ENCODE data around the gene MGAT3. TPM values are rescaled to one million over a fixed set of nuclear protein-coding genes. Genes with fewer than 3 reads are reported as not detected.

MGAT3 gene
- polyA plus RNA-seq, 2 donors, result 0.28 to 0.36 TPM

GRCh38 chr22:39426380-39427043 is 30.3 kb upstream of the MGAT3 start:
- H3K36me3 ChIP-seq (ENCODE audit: control insufficient read depth in 2 of 2, insufficient read depth in 2 of 2, low read length in 1 of 2), result peaks cover 7 to 48% of the 10 kb centered on the region in 2 donors
- no peaks in the 10 kb centered on the region for H3K4me1 ChIP-seq (ENCODE audit: control insufficient read depth in 2 of 2, insufficient read depth in 2 of 2, low read length in 1 of 2)
- WGBS, 2 donors, result 94 to 95% methylated on average over 20 of the region's 20 CpGs
- no peaks in the 10 kb centered on the region for H3K27me3 ChIP-seq (ENCODE audit: control insufficient read depth in 1 of 2, insufficient read depth in 2 of 2, low read length in 2 of 2)
- H3K27ac ChIP-seq (ENCODE audit: low read depth in 2 of 2, low read length in 1 of 2), result no peak overlapping the region
- H3K4me3 ChIP-seq (ENCODE audit: low read depth in 1 of 2, low read length in 2 of 2), result no peak overlapping the region
- no peaks in the 10 kb centered on the region for H3K9me3 ChIP-seq (ENCODE audit: control insufficient read depth in 2 of 2, insufficient read depth in 1 of 2, low read depth in 1 of 2, low read length in 1 of 2)

DNA sequence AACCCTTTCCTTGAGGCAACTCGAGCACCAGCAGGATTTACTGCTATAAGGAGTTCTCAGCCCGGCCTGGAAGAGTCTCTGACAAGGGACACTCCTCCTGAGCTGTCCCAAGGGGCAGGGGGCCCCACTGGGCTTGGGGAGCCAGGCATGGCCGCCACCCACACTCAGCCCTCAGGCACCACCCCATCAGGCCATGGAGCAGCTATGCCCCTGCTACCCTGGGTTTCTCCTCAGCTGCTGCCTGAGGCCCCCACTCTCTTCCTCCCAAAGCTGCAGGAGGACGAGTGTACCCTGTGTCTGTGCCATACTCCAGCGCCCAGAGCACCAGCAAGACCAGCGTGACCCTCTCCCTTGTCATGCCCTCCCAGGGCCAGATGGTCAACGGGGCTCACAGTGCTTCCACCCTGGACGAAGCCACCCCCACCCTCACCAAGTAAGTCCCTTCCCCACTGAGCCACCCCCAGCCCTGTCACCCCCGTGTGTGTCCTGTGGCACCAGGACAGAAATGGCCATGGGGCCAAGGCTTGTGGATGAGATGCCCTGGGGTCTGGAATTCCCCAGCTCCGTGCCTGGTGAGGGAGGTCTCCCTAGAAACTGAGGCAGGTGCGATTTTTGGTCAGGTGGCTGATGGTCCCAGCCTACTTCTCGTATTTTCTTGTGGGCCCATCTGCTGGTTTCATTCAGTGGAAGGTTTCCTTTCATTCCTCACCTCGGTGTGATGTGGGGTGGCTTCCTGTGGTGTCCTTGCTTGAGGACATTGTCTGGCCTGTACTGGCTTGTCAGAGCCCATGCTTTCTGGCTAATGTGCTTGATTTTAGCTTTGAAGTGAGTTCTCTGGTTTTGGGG is 28.8 kb upstream of the MGAT3 start:
- H3K27ac ChIP-seq (ENCODE audit: low read depth in 2 of 2, low read length in 1 of 2), result no peak overlapping the region
- no peaks in the 10 kb centered on the region for H3K27me3 ChIP-seq (ENCODE audit: control insufficient read depth in 1 of 2, insufficient read depth in 2 of 2, low read length in 2 of 2)
- peaks cover 0 to 48% of the 10 kb centered on the region in 2 donors for H3K36me3 ChIP-seq (ENCODE audit: control insufficient read depth in 2 of 2, insufficient read depth in 2 of 2, low read length in 1 of 2)
- peaks cover 0 to 3% of the 10 kb centered on the region in 2 donors for H3K4me1 ChIP-seq (ENCODE audit: control insufficient read depth in 2 of 2, insufficient read depth in 2 of 2, low read length in 1 of 2)
- 83 to 86% methylated on average over 13 of the region's 13 CpGs for WGBS, 2 donors
- H3K9me3 ChIP-seq (ENCODE audit: control insufficient read depth in 2 of 2, insufficient read depth in 1 of 2, low read depth in 1 of 2, low read length in 1 of 2), result no peaks in the 10 kb centered on the region
- no peak overlapping the region for H3K4me3 ChIP-seq (ENCODE audit: low read depth in 1 of 2, low read length in 2 of 2)

DNA sequence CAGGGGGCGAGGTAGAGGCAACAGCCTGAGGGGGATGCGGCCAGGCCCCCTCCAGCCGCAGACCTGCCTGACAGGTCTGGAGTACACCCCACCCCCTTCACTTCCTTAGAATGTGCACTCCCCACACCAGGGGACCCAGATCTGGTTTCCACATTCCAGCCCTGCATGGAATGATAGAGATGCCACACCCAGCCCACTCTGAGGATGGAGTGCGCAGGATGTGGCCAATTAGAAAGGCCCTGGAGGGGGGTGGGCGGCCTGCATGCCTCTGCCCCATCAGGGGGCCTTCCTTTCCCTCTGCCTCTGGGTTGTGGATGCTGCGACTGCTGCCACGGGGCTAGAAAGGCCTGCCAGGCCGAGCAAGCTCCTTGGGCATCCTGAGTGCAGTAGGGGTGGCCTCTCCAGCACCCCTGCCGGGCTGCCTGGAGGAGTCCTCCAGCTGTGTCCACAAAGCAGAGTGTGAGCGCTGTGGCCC is 28.2 kb upstream of the MGAT3 start:
- Histone ChIP-seq H3K4me1 (ENCODE audit: control insufficient read depth in 2 of 2, insufficient read depth in 2 of 2, low read length in 1 of 2) (peaks cover 0 to 3% of the 10 kb centered on the region in 2 donors), H3K27ac (ENCODE audit: low read depth in 2 of 2, low read length in 1 of 2) (no peak overlapping the region), H3K27me3 (ENCODE audit: control insufficient read depth in 1 of 2, insufficient read depth in 2 of 2, low read length in 2 of 2) (no peaks in the 10 kb centered on the region), H3K36me3 (ENCODE audit: control insufficient read depth in 2 of 2, insufficient read depth in 2 of 2, low read length in 1 of 2) (peaks cover 0 to 48% of the 10 kb centered on the region in 2 donors), H3K9me3 (ENCODE audit: control insufficient read depth in 2 of 2, insufficient read depth in 1 of 2, low read depth in 1 of 2, low read length in 1 of 2) (no peaks in the 10 kb centered on the region), H3K4me3 (ENCODE audit: low read depth in 1 of 2, low read length in 2 of 2) (no peak overlapping the region)
- 82 to 89% methylated on average over 10 of the region's 10 CpGs for WGBS, 2 donors

DNA sequence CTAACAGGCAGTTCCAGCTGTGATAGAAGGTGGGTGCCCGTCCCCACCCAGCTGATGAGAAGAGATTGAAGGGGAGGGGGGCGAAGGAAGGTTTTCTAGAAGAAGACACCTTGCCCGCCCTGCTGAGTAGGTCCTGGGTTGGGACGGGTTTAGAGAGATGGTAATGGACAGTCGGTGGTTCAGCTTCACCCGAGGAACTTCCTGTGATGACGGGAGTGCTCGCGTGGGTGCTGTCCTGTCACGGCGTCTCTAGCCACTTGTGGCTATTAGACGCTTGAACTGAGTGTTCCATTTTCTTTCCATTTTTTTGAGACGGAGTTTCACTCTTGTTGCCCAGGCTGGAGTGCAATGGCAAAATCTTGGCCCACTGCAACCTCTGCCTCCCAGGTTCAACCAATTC is 27.6 kb upstream of the MGAT3 start:
- Histone ChIP-seq H3K4me3 (ENCODE audit: low read depth in 1 of 2, low read length in 2 of 2) (no peak overlapping the region), H3K27ac (ENCODE audit: low read depth in 2 of 2, low read length in 1 of 2) (no peak overlapping the region), H3K4me1 (ENCODE audit: control insufficient read depth in 2 of 2, insufficient read depth in 2 of 2, low read length in 1 of 2) (peaks cover 0 to 3% of the 10 kb centered on the region in 2 donors), H3K36me3 (ENCODE audit: control insufficient read depth in 2 of 2, insufficient read depth in 2 of 2, low read length in 1 of 2) (peaks cover 0 to 52% of the 10 kb centered on the region in 2 donors), H3K9me3 (ENCODE audit: control insufficient read depth in 2 of 2, insufficient read depth in 1 of 2, low read depth in 1 of 2, low read length in 1 of 2) (no peaks in the 10 kb centered on the region), H3K27me3 (ENCODE audit: control insufficient read depth in 1 of 2, insufficient read depth in 2 of 2, low read length in 2 of 2) (no peaks in the 10 kb centered on the region)
- 90 to 93% methylated on average over 13 of the region's 13 CpGs for WGBS, 2 donors

- Histone ChIP-seq H3K27me3 (ENCODE audit: control insufficient read depth in 1 of 2, insufficient read depth in 2 of 2, low read length in 2 of 2) (no peaks in the 10 kb centered on the region), H3K9me3 (ENCODE audit: control insufficient read depth in 2 of 2, insufficient read depth in 1 of 2, low read depth in 1 of 2, low read length in 1 of 2) (no peaks in the 10 kb centered on the region), H3K4me3 (ENCODE audit: low read depth in 1 of 2, low read length in 2 of 2) (no peak overlapping the region), H3K4me1 (ENCODE audit: control insufficient read depth in 2 of 2, insufficient read depth in 2 of 2, low read length in 1 of 2) (peaks cover 0 to 3% of the 10 kb centered on the region in 2 donors), H3K27ac (ENCODE audit: low read depth in 2 of 2, low read length in 1 of 2) (no peak overlapping the region), H3K36me3 (ENCODE audit: control insufficient read depth in 2 of 2, insufficient read depth in 2 of 2, low read length in 1 of 2) (peaks cover 0 to 52% of the 10 kb centered on the region in 2 donors)
- WGBS, 2 donors, result 87 to 89% methylated on average over 27 of the region's 27 CpGs
Observed at GRCh38 chr22:39429916-39430575, 26.8 kb upstream of the MGAT3 start.

DNA sequence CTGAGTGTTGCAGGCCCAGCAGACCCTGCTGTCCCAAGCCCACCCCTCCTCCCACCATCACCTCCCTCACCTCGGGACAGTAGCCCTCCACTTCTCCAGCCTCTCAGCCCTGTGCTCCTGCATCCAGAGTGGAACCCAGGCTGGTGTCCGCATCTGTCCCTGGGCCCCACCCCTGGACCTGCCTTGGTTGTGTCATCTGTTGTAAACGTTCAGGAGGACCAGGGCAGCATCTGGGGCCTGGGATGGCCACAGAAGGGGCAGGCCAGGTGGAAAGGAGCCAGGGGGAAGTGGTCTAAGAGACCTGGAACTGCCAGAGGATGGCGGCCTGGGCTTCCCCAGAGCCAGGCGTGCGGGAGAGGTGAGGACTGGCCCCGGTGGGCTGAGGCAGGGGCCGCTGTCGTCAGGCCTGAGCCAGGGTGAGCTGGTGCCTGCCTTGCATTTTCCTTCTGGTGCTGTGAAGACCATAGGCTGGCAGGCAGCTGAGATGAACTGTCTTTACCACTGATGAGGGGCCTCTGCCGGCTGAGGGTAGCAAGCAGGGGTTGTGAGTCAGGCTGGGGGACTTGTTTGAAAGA is 26.1 kb upstream of the MGAT3 start:
- no peaks in the 10 kb centered on the region for H3K9me3 ChIP-seq (ENCODE audit: control insufficient read depth in 2 of 2, insufficient read depth in 1 of 2, low read depth in 1 of 2, low read length in 1 of 2)
- H3K36me3 ChIP-seq (ENCODE audit: control insufficient read depth in 2 of 2, insufficient read depth in 2 of 2, low read length in 1 of 2), result peaks cover 0 to 52% of the 10 kb centered on the region in 2 donors
- WGBS, 2 donors, result 80 to 81% methylated on average over 10 of the region's 10 CpGs

GRCh38 chr22:39431216-39431801 is 25.5 kb upstream of the MGAT3 start:
- H3K27ac ChIP-seq (ENCODE audit: low read depth in 2 of 2, low read length in 1 of 2), result peak overlapping the region; percentile 20 to 59
- peaks cover 0 to 3% of the 10 kb centered on the region in 2 donors for H3K4me1 ChIP-seq (ENCODE audit: control insufficient read depth in 2 of 2, insufficient read depth in 2 of 2, low read length in 1 of 2)
- H3K36me3 ChIP-seq (ENCODE audit: control insufficient read depth in 2 of 2, insufficient read depth in 2 of 2, low read length in 1 of 2), result peaks cover 0 to 48% of the 10 kb centered on the region in 2 donors
- H3K27me3 ChIP-seq (ENCODE audit: control insufficient read depth in 1 of 2, insufficient read depth in 2 of 2, low read length in 2 of 2), result no peaks in the 10 kb centered on the region
- H3K4me3 ChIP-seq (ENCODE audit: low read depth in 1 of 2, low read length in 2 of 2), result no peak overlapping the region
- no peaks in the 10 kb centered on the region for H3K9me3 ChIP-seq (ENCODE audit: control insufficient read depth in 2 of 2, insufficient read depth in 1 of 2, low read depth in 1 of 2, low read length in 1 of 2)
- 75 to 81% methylated on average over 11 of the region's 11 CpGs for WGBS, 2 donors

More for the DNA sequence above, 26.1 kb upstream of the MGAT3 start:
- Histone ChIP-seq H3K4me3 (ENCODE audit: low read depth in 1 of 2, low read length in 2 of 2) (no peak overlapping the region), H3K27ac (ENCODE audit: low read depth in 2 of 2, low read length in 1 of 2) (peak overlapping the region in 1 of 2 donors; percentile 59), H3K27me3 (ENCODE audit: control insufficient read depth in 1 of 2, insufficient read depth in 2 of 2, low read length in 2 of 2) (no peaks in the 10 kb centered on the region), H3K4me1 (ENCODE audit: control insufficient read depth in 2 of 2, insufficient read depth in 2 of 2, low read length in 1 of 2) (peaks cover 0 to 3% of the 10 kb centered on the region in 2 donors)

DNA sequence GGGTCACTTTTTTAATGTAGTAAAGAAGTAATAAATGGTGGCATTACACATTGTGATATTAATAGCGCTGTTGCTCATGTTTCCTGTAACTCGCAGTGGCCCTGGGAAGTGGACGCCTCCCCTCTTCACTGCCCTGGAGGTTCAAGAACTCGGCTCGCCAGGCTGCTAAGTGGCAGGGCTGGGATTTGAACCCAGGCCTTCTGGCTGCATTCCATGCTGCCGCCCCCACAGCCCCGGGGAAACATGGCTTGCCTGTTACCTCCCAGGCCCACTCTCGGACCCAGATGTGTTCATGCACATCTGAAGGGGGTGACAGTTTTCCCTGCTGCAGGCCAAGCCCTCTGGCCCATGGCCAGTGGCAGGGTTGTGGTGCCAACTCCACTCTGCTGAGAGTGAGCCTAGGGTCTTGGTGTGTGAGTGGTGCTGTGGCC is 25.0 kb upstream of the MGAT3 start:
- WGBS, 2 donors, result 61 to 63% methylated on average over 8 of the region's 8 CpGs
- Histone ChIP-seq H3K27ac (ENCODE audit: low read depth in 2 of 2, low read length in 1 of 2) (peak overlapping the region; percentile 21 to 63), H3K9me3 (ENCODE audit: control insufficient read depth in 2 of 2, insufficient read depth in 1 of 2, low read depth in 1 of 2, low read length in 1 of 2) (no peaks in the 10 kb centered on the region), H3K4me3 (ENCODE audit: low read depth in 1 of 2, low read length in 2 of 2) (no peak overlapping the region), H3K36me3 (ENCODE audit: control insufficient read depth in 2 of 2, insufficient read depth in 2 of 2, low read length in 1 of 2) (peaks cover 0 to 44% of the 10 kb centered on the region in 2 donors), H3K4me1 (ENCODE audit: control insufficient read depth in 2 of 2, insufficient read depth in 2 of 2, low read length in 1 of 2) (peaks cover 0 to 3% of the 10 kb centered on the region in 2 donors), H3K27me3 (ENCODE audit: control insufficient read depth in 1 of 2, insufficient read depth in 2 of 2, low read length in 2 of 2) (no peaks in the 10 kb centered on the region)

DNA sequence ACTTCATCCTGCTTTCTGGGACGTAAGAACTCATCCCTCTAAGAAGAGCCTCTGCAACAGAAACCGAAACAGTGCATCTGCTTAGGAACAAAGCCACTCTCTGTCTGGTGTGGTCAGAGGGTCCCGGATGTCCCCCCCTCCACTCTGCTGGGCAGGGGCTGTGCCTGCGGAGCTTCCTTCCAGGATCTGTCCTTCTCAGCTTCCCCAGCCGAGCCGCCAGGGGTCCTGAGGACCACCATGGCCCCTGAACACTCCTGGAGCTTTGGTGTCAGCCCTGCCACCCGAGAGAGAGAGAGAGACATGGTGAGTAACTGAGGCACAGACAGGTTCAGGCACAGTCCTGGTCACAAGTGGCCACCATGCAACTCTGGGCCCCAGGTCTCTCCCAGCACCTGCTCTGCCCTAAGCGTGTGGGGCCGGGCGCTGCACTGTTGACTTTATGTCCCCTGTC is 24.4 kb upstream of the MGAT3 start:
- Histone ChIP-seq H3K36me3 (ENCODE audit: control insufficient read depth in 2 of 2, insufficient read depth in 2 of 2, low read length in 1 of 2) (peaks cover 0 to 39% of the 10 kb centered on the region in 2 donors), H3K9me3 (ENCODE audit: control insufficient read depth in 2 of 2, insufficient read depth in 1 of 2, low read depth in 1 of 2, low read length in 1 of 2) (no peaks in the 10 kb centered on the region), H3K4me1 (ENCODE audit: control insufficient read depth in 2 of 2, insufficient read depth in 2 of 2, low read length in 1 of 2) (peaks cover under 1 to 7% of the 10 kb centered on the region in 2 donors), H3K4me3 (ENCODE audit: low read depth in 1 of 2, low read length in 2 of 2) (no peak overlapping the region), H3K27me3 (ENCODE audit: control insufficient read depth in 1 of 2, insufficient read depth in 2 of 2, low read length in 2 of 2) (no peaks in the 10 kb centered on the region), H3K27ac (ENCODE audit: low read depth in 2 of 2, low read length in 1 of 2) (no peak overlapping the region)
- WGBS, 2 donors, result 85 to 88% methylated on average over 10 of the region's 10 CpGs

All from esophagus (tissue), 2 donors.